GF-D8 (cell line): ENCODE measurements around the gene TANGO6.
"Not testable (repeated sequence)": the region's sequence is repeated elsewhere in the genome, so short reads cannot be mapped to it uniquely, and the experiment has no call there.

Experiments used
- DNase-seq: peaks from one replicate; lab custom pipeline; 2025; lab: John Stamatoyannopoulos, UW

TANGO6 gene

GRCh38 chr16:69012906-69013305 lies 169.6 kb downstream of the TANGO6 start:
- no peak for DNase-seq

- no peak for DNase-seq
Measured at GRCh38 chr16:69013991-69014390, 170.7 kb downstream of the TANGO6 start.

- DNase-seq = no peak
Measured at GRCh38 chr16:69014811-69015210, 171.5 kb downstream of the TANGO6 start.

- DNase-seq = no peak
Measured at GRCh38 chr16:69017036-69017783, 173.9 kb downstream of the TANGO6 start.

GRCh38 chr16:69019811-69020210 lies 176.5 kb downstream of the TANGO6 start:
- DNase-seq = no peak

- DNase-seq = no peak
Measured at GRCh38 chr16:69029121-69029520, 185.8 kb downstream of the TANGO6 start.

GRCh38 chr16:69031877-69032301 lies 188.6 kb downstream of the TANGO6 start:
- DNase-seq = no peak

- no peak for DNase-seq
Measured at GRCh38 chr16:69033151-69033949, 190.0 kb downstream of the TANGO6 start.

- no peak for DNase-seq
Measured at GRCh38 chr16:69035375-69035774, 192.0 kb downstream of the TANGO6 start.

GRCh38 chr16:69036399-69037091 lies 193.2 kb downstream of the TANGO6 start:
- DNase-seq = no peak

- no peak for DNase-seq
Measured at GRCh38 chr16:69037373-69038160, 194.2 kb downstream of the TANGO6 start.

GRCh38 chr16:69039333-69039941 lies 196.1 kb downstream of the TANGO6 start:
- DNase-seq = no peak

GRCh38 chr16:69040144-69040909 lies 197.0 kb downstream of the TANGO6 start:
- DNase-seq = peak; percentile 72

- no peak for DNase-seq
Measured at GRCh38 chr16:69048328-69049120, 205.2 kb downstream of the TANGO6 start.

- DNase-seq = no peak
Measured at GRCh38 chr16:69049146-69049545, 205.8 kb downstream of the TANGO6 start.

- no peak for DNase-seq
Measured at GRCh38 chr16:69049603-69050375, 206.5 kb downstream of the TANGO6 start.

GRCh38 chr16:69051517-69051830 lies 208.1 kb downstream of the TANGO6 start:
- DNase-seq = not testable (repeated sequence)

GRCh38 chr16:69055008-69055407 lies 211.7 kb downstream of the TANGO6 start:
- DNase-seq = no peak

- DNase-seq = no peak
Measured at GRCh38 chr16:69055980-69056379, 212.6 kb downstream of the TANGO6 start.
